IPS DF 6.9 (cell line): Measurements from ENCODE around the gene CD3G.

Experiments
- DNase-seq: peaks from one replicate; pipeline ENCODE4 v3.0.0-alpha.2; 2013; ENCODE audit warnings: low read depth, low spot score
- H3K27ac ChIP-seq: one replicate; pipeline ENCODE4 v1.5.1; 2013; ENCODE audit warnings: low read length, control low read depth
- H3K27me3 ChIP-seq: 2 replicates; pipeline ENCODE4 v1.6.1; 2013; ENCODE audit warnings: mild to moderate bottlenecking, low read length; ENCODE audit not compliant: control insufficient read depth, insufficient read depth
- H3K36me3 ChIP-seq: 2 replicates; pipeline ENCODE4 v1.6.1; 2013; ENCODE audit warnings: low read length; ENCODE audit not compliant: control insufficient read depth, insufficient read depth
- H3K4me1 ChIP-seq: 2 replicates; pipeline ENCODE4 v1.6.1; 2013; ENCODE audit warnings: low read length; ENCODE audit not compliant: control insufficient read depth, insufficient read depth
- H3K4me3 ChIP-seq: 2 replicates; pipeline ENCODE4 v1.5.1; 2013; ENCODE audit warnings: mild to moderate bottlenecking, low read length
- H3K9me3 ChIP-seq: 2 replicates; pipeline ENCODE4 v1.6.1; 2013; ENCODE audit warnings: low read length, inconsistent platforms; ENCODE audit not compliant: control insufficient read depth, insufficient read depth
- WGBS: extraction: QIAGEN DNeasy Blood & Tissue Kit; methylation state at CpG from one replicate; pipeline ENCODE4 v1.1.7; 2013; ENCODE audit warnings: mixed read lengths, missing lambda C conversion rate; ENCODE audit not compliant: insufficient read length, insufficient coverage; 5-methylcytosine and 5-hydroxymethylcytosine counted together

CD3G gene

DNA sequence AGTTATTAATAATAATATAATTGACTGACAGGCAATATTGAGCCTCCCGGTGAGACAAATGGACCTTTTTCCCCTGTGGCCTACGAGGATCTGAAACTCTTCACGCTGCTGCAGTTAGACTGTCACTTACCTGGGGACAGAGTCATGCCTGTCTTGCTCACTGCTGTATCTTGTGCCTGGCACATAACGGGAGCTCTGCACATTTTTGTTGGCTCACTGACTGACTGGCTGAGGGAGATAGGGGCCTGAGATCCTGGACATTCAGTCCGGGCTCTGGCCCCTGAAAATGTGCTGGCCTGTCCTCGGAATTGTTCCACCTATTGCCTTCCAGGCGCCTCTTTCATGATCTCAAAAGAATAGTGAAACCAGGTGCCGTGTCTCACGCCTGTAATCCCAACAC, 896 bp upstream of the CD3G start:
- Histone ChIP-seq H3K4me3 (no peak overlapping the region), H3K36me3 (no peaks in the 10 kb centered on the region), H3K27ac (no peak overlapping the region), H3K27me3 (no peaks in the 10 kb centered on the region), H3K4me1 (no peaks in the 10 kb centered on the region), H3K9me3 (no peaks in the 10 kb centered on the region)
- no CpG with 5 or more reads among the region's 9 CpGs for WGBS
- no peak for DNase-seq

DNA sequence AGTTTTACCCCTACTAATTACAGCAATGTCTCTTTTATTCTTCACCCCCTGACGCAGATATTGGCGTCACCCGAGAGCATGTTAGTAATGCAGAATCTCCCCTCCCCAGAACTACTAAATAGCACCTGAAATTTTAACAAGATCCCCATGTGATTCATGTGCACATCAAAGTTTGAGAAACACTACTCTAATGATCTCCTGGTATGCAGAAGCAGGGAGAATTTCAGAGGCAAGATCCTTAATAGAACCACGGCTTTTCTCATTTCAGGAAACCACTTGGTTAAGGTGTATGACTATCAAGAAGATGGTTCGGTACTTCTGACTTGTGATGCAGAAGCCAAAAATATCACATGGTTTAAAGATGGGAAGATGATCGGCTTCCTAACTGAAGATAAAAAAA, 5.3 kb downstream of the CD3G start:
- Histone ChIP-seq H3K9me3 (no peaks in the 10 kb centered on the region), H3K4me3 (no peak overlapping the region), H3K27me3 (no peaks in the 10 kb centered on the region; the same call in 1 of the 2 replicates), H3K4me1 (no peaks in the 10 kb centered on the region), H3K27ac (no peak overlapping the region), H3K36me3 (no peaks in the 10 kb centered on the region)
- no CpG with 5 or more reads among the region's 6 CpGs for WGBS
- no peak for DNase-seq

GRCh38 chr11:118353084-118353710, 9.1 kb downstream of the CD3G start:
- Histone ChIP-seq H3K4me1 (no peaks in the 10 kb centered on the region), H3K9me3 (no peaks in the 10 kb centered on the region), H3K4me3 (no peak overlapping the region), H3K36me3 (no peaks in the 10 kb centered on the region), H3K27ac (no peak overlapping the region), H3K27me3 (no peaks in the 10 kb centered on the region; the same call in 1 of the 2 replicates)
- no peak for DNase-seq
- no CpG with 5 or more reads among the region's 6 CpGs for WGBS

GRCh38 chr11:118358071-118358470, 13.9 kb downstream of the CD3G start:
- DNase-seq = no peak
- Histone ChIP-seq H3K4me1 (no peaks in the 10 kb centered on the region), H3K4me3 (no peak overlapping the region), H3K9me3 (no peaks in the 10 kb centered on the region), H3K27me3 (no peaks in the 10 kb centered on the region), H3K27ac (no peak overlapping the region), H3K36me3 (no peaks in the 10 kb centered on the region)
- no CpG with 5 or more reads among the region's 3 CpGs for WGBS

DNA sequence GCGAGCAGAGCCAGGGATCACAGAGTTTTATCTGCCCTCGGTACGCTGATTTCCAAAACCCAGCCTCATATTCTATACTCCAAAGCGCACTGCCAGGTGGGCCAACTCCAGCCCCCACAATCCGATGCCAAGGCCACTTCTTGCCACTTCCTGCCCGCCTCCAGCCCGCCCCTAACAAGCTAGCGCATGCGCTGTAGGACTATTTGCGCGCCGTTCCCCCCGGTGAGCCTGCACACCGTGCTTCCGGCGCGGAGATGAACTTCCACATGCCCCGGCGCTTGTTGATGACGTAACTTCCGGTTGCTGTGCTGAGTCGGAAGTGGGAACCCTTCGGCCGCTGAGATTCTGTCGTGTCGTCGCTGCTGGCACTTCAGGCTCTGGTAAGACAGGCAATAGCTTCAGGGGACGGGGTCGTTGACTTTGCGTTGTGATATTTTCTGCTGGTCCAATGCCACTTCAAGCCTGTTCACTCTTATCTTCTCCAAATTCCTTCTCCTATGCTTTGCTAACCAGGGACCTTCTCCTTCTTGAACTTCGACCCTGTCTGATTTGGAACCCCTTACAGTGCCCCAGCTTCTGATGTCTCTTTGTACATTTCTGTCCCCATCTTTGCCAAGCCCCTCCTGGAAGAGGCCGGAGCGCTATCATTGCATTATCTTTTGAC, 15.3 kb downstream of the CD3G start, which contains the start of gene UBE4A:
TSS of gene UBE4A (plus strand) at position 306 of the 664 bp plus-strand sequence. CDS start 5,481 bp downstream, outside the sequence.
- no peaks in the 10 kb centered on the region for H3K27me3 ChIP-seq
- no peaks in the 10 kb centered on the region for H3K4me1 ChIP-seq
- no peaks in the 10 kb centered on the region for H3K36me3 ChIP-seq
- WGBS = no CpG with 5 or more reads among the region's 33 CpGs
- DNase-seq = peak; percentile 96
- no peaks in the 10 kb centered on the region for H3K9me3 ChIP-seq
- H3K27ac ChIP-seq = no peak within 1 kb of the TSS
- peak within 1 kb of the TSS; percentile 87; the same call in 1 of the 2 replicates for H3K4me3 ChIP-seq

GRCh38 chr11:118364956-118365615, 20.9 kb downstream of the CD3G start:
- no peaks in the 10 kb centered on the region; the same call in 1 of the 2 replicates for H3K9me3 ChIP-seq
- no peaks in the 10 kb centered on the region for H3K27me3 ChIP-seq
- DNase-seq = no peak
- H3K36me3 ChIP-seq = peaks cover 6% of the 10 kb centered on the region; the same call in 1 of the 2 replicates
- no peak overlapping the region for H3K4me3 ChIP-seq
- no peaks in the 10 kb centered on the region for H3K4me1 ChIP-seq
- H3K27ac ChIP-seq = no peak overlapping the region
- WGBS = no CpG with 5 or more reads among the region's 3 CpGs

DNA sequence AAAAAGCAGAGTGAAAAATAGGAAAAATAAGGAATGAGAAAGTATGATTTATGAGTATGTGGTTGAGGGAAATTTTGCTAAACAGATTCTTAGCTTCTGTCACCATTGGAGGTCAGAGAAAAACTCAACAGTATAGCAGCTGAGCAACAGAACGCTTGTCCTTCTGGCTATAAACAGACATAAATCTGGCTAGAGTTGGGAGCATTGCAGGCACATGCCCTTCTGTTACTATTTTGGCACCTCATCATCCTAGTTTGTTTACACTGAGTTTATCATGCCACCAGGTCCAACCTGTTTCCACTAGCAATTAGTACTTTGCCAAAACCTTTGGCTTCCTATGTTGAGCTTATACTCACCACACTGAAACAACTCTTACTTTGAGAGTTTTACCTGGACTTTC, 22.1 kb downstream of the CD3G start:
- Histone ChIP-seq H3K9me3 (no peaks in the 10 kb centered on the region; the same call in 1 of the 2 replicates), H3K36me3 (peaks cover 6% of the 10 kb centered on the region; the same call in 1 of the 2 replicates), H3K4me1 (no peaks in the 10 kb centered on the region), H3K27ac (no peak overlapping the region), H3K27me3 (no peaks in the 10 kb centered on the region), H3K4me3 (no peak overlapping the region)
- no CpG with 5 or more reads among the region's 1 CpG for WGBS
- no peak for DNase-seq

DNA sequence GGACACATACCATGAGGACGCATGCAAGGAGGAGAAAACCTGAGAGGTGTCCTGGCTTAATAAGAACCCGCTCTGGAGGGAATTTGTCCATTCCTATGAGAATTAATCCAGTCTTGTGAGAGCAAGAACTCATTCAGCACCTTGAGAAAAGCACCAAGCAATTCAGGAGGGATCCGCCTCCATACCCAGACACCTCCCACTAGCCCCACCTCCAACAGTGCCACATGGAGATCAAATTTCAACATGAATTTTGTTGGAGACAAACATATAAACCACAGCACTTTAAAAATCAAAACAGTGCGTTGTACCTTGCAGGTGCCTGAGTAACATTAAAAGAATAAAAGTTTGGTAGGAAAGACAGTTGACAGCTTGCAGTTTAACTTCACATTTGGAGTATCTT, 26.6 kb downstream of the CD3G start:
- Histone ChIP-seq H3K4me1 (no peaks in the 10 kb centered on the region), H3K27ac (no peak overlapping the region), H3K4me3 (no peak overlapping the region), H3K27me3 (no peaks in the 10 kb centered on the region), H3K9me3 (no peaks in the 10 kb centered on the region; the same call in 1 of the 2 replicates), H3K36me3 (peaks cover 6% of the 10 kb centered on the region; the same call in 1 of the 2 replicates)
- no CpG with 5 or more reads among the region's 4 CpGs for WGBS
- DNase-seq = no peak

- WGBS = no CpG with 5 or more reads among the region's 2 CpGs
- Histone ChIP-seq H3K27ac (no peak overlapping the region), H3K9me3 (no peaks in the 10 kb centered on the region), H3K4me3 (no peak overlapping the region), H3K4me1 (no peaks in the 10 kb centered on the region; the same call in 1 of the 2 replicates), H3K27me3 (no peaks in the 10 kb centered on the region), H3K36me3 (peaks cover 3% of the 10 kb centered on the region; the same call in 1 of the 2 replicates)
- no peak for DNase-seq
These were observed 29.1 kb downstream of the CD3G start for GRCh38 chr11:118373263-118373662.

GRCh38 chr11:118373871-118374270, 29.7 kb downstream of the CD3G start:
- no peaks in the 10 kb centered on the region for H3K9me3 ChIP-seq
- H3K27me3 ChIP-seq = no peaks in the 10 kb centered on the region
- no peak for DNase-seq
- no peak overlapping the region for H3K4me3 ChIP-seq
- H3K4me1 ChIP-seq = no peaks in the 10 kb centered on the region; the same call in 1 of the 2 replicates
- no peaks in the 10 kb centered on the region; the same call in 1 of the 2 replicates for H3K36me3 ChIP-seq
- H3K27ac ChIP-seq = no peak overlapping the region
- no CpG with 5 or more reads among the region's 5 CpGs for WGBS
